ENCODE results near the gene CNN2.

The CNN2 gene

GRCh38 chr19:1084024-1084868 lies 57.8 kb downstream of the CNN2 start:
- DNase-seq: peak in 1 of 2 donors; percentile 5

- DNase-seq: no peak
These were observed 58.7 kb downstream of the CNN2 start for GRCh38 chr19:1085053-1085658.

- no peak for DNase-seq
These were observed 59.5 kb downstream of the CNN2 start for GRCh38 chr19:1085676-1086442.

GRCh38 chr19:1086613-1087012 lies 60.2 kb downstream of the CNN2 start:
- no peak for DNase-seq

GRCh38 chr19:1087813-1088415 lies 61.5 kb downstream of the CNN2 start:
- peak; percentile 64 to 71 for DNase-seq

GRCh38 chr19:1088416-1089010 lies 62.1 kb downstream of the CNN2 start:
- DNase-seq: no peak
